Measurements from ENCODE around the gene COBLL1. TPM values are rescaled to one million over a fixed set of nuclear protein-coding genes. Genes with fewer than 3 reads are reported as not detected.

Gene COBLL1
- total RNA-seq, 1 donor from 2014 or later: 95.3 TPM

DNA sequence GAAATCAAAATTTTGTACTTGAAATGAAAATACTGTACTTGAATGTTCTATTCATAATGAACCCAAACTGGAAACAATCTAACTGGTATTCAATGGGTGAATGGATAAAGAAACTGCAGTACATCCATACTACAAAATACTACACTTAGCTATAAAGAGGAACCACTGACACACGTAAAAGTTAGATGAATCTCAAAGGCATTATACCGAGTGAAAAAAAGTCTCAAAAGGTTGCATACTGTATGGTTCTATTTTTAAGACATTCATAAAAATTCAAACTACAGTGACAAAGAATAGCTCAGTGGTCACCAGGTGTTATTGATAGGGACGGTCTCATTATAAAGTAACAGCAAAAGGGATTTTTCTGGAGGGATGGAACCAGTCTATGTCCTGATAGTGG lies 41.1 kb downstream of the COBLL1 start:
- Histone ChIP-seq H3K4me3 (no peak overlapping the region), H3K9me3 (no peaks in the 10 kb centered on the region), H3K27me3 (no peaks in the 10 kb centered on the region), H3K27ac (no peak overlapping the region), H3K36me3 (no peaks in the 10 kb centered on the region), H3K4me1 (no peaks in the 10 kb centered on the region)
- no peak for ATAC-seq
- intact Hi-C loops (cut with DNase I): no loop called here
- DNase-seq: no peak
- TF ChIP-seq, protein P1, sequence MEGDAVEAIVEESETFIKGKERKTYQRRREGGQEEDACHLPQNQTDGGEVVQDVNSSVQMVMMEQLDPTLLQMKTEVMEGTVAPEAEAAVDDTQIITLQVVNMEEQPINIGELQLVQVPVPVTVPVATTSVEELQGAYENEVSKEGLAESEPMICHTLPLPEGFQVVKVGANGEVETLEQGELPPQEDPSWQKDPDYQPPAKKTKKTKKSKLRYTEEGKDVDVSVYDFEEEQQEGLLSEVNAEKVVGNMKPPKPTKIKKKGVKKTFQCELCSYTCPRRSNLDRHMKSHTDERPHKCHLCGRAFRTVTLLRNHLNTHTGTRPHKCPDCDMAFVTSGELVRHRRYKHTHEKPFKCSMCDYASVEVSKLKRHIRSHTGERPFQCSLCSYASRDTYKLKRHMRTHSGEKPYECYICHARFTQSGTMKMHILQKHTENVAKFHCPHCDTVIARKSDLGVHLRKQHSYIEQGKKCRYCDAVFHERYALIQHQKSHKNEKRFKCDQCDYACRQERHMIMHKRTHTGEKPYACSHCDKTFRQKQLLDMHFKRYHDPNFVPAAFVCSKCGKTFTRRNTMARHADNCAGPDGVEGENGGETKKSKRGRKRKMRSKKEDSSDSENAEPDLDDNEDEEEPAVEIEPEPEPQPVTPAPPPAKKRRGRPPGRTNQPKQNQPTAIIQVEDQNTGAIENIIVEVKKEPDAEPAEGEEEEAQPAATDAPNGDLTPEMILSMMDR (IDR thresholded peaks at IDR 0.05): no peak

DNA sequence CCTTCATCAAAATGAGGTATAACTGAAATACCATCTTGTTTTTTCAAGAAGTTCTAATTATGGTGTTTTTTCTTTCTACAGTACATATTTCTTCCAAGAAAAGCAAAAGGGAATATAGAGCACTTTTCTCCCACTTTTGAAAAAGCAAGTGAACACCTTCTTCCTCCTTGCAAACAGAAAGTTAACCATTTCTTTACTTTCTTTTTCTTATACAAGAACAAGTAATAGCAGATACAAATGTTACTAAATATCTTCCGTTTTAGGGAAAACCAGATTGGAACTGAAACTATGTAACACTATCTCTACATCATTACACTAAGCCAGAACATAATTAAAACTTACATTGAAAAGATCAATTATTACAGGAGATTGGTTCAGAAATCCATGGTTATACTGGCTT lies 44.0 kb downstream of the COBLL1 start:
- peaks cover 14% of the 10 kb centered on the region for H3K4me1 ChIP-seq
- no peak for DNase-seq
- H3K36me3 ChIP-seq: no peaks in the 10 kb centered on the region
- intact Hi-C loops (cut with DNase I): no loop called here
- H3K4me3 ChIP-seq: no peak overlapping the region
- no peaks in the 10 kb centered on the region for H3K9me3 ChIP-seq
- TF ChIP-seq, protein P1 (IDR thresholded peaks at IDR 0.05): no peak
- no peak overlapping the region for H3K27ac ChIP-seq
- no peak for ATAC-seq
- H3K27me3 ChIP-seq: no peaks in the 10 kb centered on the region

DNA sequence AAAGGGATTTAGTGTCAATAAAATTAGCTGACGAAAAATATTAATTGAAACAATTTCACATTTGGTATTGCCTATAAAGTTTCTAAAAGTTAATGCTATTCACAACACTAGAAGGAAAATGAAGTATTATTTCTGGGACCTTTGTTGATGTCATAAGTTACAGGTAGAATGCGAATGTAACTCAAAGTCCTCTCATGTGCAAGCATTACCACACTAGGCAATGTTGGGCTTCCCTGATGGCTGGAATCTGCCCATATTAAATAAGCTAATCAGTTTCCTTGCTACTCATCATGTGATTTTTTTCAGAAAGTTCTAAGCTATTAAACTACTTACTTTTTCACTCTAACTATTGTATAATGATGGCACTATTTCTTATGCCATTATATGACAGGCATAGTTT lies 44.6 kb downstream of the COBLL1 start:
- no peak overlapping the region for H3K4me3 ChIP-seq
- DNase-seq (no peak), ATAC-seq (no peak)
- intact Hi-C loops (cut with DNase I): no loop called here
- peaks cover 17% of the 10 kb centered on the region for H3K4me1 ChIP-seq
- TF ChIP-seq, protein P1 (IDR thresholded peaks at IDR 0.05): no peak
- H3K9me3 ChIP-seq: no peaks in the 10 kb centered on the region
- no peaks in the 10 kb centered on the region for H3K27me3 ChIP-seq
- no peak overlapping the region for H3K27ac ChIP-seq
- no peaks in the 10 kb centered on the region for H3K36me3 ChIP-seq

- no peak for DNase-seq
- H3K36me3 ChIP-seq: no peaks in the 10 kb centered on the region
- H3K27me3 ChIP-seq: no peaks in the 10 kb centered on the region
- peak; percentile 73 for ATAC-seq
- no peak overlapping the region for H3K4me3 ChIP-seq
- peaks cover 17% of the 10 kb centered on the region for H3K4me1 ChIP-seq
- H3K9me3 ChIP-seq: no peaks in the 10 kb centered on the region
- TF ChIP-seq, protein P1 (IDR thresholded peaks at IDR 0.05): no peak
- intact Hi-C loops (cut with DNase I): no loop called here
- peak overlapping the region; percentile 38 for H3K27ac ChIP-seq
Measured at GRCh38 chr2:164794432-164795231, 47.0 kb downstream of the COBLL1 start.

DNA sequence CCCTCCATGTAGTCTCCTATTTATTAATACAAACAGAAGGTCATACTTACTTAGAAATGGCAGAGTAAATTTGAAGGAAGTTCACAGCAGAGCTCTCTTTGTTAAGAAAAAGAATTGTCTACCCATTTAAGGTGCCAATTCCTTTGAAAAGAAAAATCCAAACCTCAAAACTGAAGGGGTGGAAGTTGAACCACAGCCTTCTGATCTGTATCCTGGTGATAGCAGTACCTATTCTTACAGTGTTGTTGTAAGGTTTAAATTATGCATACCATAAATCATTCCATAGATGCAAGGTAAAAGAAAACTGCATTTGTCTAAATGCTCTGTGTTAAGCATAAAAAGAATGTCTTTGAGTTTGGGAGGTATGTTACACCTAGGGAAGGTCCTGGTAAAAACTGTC lies 47.6 kb downstream of the COBLL1 start:
- peaks cover 17% of the 10 kb centered on the region for H3K4me1 ChIP-seq
- no peaks in the 10 kb centered on the region for H3K9me3 ChIP-seq
- intact Hi-C loops (cut with DNase I): no loop called here

More for the DNA sequence above, 47.6 kb downstream of the COBLL1 start:
- TF ChIP-seq, protein P1 (IDR thresholded peaks at IDR 0.05): no peak
- no peaks in the 10 kb centered on the region for H3K27me3 ChIP-seq
- DNase-seq: no peak
- no peak overlapping the region for H3K4me3 ChIP-seq
- H3K27ac ChIP-seq: peak overlapping the region; percentile 38
- ATAC-seq: no peak
- H3K36me3 ChIP-seq: no peaks in the 10 kb centered on the region

All from upper lobe of right lung (tissue), 1 donor.